Activated CD8-positive, alpha-beta memory T cell treated with anti-CD3 and anti-CD28 coated beads for 24 hours (primary cell): ENCODE data around the gene ARL4D.
"Not testable (repeated sequence)": the region's sequence is repeated elsewhere in the genome, so short reads cannot be mapped to it uniquely, and the experiment has no call there.

ENCODE experiments used
- DNase-seq: peaks from one replicate; pipeline ENCODE4 v3.0.0-alpha.2; 2020

ARL4D gene

DNA sequence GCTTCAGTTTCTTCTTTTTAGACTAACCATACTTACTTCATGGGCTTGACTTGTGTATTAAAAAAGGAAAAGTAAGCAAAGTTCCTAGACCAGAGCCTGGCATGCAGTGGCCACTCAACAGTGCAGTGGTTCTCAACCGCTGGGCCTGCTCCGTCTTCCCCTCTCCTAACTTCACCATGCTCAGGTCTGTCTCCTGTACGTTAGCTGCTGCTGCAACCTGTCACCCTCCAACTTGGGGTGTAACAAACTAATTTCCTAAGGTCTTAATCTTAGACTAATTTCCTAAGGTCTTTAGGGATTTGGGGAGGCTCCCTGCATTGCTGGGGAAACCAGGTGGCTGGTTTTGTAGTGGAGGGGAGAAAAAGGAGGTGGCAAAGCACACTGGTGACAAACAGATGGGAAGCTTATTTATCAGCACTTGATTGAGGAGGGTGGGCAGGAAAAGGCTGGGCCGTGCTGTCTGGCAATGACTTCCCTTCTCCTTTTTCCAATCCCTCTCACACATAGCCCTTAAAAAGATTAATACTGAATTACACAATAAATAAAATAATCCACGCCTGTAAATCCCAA, 2.2 kb upstream of the ARL4D start:
- no peak for DNase-seq

DNA sequence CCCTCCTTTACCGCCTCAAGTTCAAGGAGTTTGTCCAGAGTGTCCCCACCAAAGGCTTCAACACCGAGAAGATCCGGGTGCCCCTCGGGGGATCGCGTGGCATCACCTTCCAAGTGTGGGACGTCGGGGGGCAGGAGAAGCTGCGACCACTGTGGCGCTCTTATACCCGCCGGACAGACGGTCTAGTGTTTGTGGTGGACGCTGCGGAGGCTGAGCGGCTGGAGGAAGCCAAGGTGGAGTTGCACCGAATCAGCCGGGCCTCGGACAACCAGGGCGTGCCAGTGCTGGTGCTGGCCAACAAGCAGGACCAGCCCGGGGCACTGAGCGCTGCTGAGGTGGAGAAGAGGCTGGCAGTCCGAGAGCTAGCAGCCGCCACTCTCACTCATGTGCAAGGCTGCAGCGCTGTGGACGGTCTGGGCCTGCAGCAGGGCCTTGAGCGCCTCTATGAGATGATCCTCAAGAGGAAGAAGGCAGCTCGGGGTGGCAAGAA, 1.1 kb downstream of the ARL4D start:
- no peak for DNase-seq

DNA sequence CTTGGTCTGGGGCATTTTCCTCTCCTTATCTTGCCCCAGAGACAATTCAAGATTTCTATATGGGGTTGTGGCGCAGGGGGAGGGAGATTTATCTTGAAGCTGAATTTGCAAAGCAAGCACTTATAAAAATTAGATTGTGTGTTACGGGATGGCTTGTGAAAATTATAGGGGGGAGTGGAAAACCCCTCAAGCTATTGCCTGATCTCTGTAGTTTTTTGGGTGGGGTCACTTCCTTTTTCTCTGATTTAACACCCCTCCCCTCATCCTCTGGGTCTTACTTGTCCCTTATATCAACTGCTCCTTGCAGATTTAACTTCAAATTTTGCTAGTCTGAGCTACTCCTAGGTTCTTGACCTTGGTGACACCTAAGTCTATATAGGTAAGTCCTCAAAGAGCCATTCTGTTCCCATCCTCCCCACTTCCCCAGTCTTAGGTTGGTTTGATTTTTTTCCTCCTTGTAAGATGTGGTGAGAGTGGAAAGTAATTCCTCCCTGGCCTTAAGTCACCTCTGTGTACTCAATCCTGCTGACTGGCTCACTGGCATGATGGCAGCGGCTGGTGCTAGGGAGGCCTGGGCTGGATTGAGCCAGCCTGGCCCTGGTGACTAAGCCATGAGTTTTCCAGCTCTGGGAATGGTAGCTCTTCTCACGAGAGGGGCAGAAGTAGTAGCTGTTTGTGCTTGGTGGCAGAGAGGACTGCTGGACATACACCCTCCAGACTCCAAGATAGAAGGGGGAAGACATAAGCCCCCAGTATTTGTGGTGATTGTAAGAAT, 2.3 kb downstream of the ARL4D start:
- DNase-seq = no peak

DNA sequence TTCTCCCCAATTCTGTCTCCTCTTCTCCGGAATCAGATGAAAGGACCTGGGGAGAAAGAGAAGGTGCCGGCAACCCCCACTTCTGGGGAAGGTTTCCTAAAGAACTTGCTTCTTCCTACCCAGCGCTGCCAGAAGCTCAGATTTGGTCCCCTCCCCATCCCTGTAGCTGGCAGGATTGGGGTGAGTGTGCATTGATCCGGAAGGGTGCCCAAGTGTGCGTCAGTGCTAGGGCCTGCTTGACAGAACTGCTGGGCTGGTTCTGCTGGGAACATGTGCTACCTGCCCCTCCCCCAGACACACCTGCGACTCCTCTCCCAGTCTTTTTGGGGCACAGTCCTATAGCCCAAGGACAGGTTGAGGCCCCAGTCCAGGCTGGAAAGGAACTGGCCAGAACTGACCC, 3.3 kb downstream of the ARL4D start:
- DNase-seq = no peak

DNA sequence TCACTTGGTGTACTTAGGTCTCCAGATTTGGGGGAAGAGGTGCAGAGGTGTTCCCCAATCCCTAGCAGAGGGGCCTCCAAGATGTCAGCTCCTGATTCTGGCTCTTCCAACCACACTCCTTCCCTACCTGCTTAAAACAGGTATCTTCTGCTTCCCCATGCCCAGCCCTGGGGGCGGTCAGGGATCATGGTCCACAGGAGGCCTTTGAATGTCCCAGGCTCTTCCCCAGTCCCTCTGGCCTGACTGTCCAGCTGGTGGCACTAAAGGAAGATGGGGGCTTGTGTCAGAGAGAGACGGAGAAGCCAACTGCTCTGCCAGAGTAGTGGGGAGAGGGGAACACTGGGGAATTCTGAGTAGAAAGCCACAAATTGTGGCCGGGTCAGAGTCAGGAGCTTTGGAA, 3.8 kb downstream of the ARL4D start:
- DNase-seq = no peak

DNA sequence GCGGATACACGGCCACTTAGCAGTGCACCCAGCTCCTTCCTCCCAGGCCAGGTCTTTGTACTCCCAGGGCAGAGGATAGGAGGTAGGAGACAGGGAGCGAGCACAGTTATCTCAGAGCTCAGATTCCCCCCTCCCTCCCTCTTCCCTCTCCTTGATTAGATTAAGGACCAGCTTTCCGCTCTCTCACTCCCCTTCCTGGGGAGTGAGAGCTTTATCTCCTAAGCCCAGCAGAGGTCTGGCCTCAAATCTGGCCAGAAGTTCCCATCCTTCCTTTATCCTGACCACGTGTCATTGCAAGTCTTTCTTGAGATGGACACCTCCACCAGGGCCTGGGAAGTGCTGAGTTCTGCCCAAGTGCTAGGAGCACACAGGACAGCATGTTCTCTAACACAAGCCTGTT, 5.1 kb downstream of the ARL4D start:
- no peak for DNase-seq

DNA sequence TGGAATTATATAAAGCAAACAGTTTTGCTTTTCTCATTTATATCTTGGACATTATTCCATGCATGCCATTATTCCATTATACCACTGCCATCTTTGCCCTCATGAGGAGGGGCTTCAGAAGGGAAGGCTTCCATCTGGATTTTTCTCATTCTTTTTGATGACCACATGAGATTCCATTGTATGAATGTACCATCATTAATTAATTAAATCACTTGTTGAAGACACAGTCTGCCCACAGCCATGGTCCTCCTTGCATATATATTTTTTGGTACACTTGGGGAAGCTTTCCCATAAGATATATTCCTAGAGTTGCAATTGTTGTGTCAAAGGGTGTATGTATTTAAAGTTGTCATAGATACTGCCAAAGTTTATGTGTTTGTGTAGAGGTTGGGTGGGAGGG, 7.1 kb downstream of the ARL4D start:
- DNase-seq = no peak

DNA sequence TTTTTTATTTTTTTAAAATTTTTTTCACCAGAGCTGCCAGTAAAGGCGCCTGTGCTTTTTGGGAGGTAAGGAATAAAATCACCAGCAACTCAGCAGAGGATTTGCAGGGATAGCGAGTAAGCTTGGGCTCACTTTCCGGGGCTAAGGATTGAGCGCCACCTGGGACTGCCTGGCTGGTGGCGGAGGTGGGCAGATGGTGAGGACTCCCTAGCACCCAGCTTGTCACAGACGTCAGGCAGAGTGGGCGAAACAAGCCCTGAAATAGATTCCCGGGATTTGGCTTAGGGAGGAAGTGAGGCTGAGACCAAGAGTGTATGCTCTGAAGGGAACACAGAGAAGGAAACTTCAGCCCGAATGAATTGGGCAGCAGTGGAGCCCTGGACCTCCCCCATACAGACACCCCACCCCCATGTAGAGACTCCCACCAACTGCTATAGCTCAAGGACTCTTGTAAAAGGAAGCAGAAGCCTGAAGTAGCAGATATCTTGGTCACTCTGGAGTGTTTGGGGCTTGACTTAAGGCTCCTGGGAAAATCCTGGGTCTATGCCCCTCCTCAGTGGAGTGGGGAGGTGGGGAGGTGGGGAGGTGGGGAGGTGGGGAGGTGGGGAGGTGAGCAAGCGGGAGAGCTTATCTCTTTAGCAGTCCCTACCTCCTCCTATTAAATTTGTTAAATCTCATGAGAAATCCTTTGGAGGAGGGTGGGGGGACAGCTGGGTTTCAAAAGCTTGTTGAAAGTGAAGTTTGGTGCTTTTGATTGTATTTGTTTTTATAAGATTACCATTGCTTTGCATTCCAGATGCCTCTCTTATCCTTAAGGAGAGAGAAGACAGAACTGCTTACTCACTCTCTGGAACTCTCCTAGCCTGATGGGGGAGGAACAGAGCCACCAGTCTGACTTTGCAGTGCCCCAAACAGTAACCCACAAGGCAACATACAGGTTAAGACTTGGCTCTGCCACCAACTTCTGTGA, 8.2 kb downstream of the ARL4D start:
- no peak for DNase-seq

DNA sequence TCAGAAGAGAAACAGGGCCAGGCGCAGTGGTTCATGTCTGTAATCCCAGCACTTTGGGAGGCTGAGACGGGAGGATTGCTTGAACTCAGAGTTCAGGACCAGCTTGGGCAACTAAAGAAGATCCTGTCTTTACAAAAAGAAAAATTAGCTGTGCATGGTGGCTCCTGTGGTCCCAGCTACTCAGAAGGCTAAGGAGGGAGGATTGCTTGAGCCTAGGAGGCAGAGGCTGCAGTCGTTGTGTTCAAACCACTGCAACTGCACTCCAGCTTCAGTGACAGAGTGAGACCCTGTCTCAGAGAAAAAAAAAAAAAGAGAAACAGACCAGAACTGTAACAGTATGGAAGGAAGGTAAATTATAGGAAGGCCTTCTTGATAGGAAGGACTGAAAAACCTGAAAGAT, 10.3 kb downstream of the ARL4D start:
- no peak for DNase-seq

DNA sequence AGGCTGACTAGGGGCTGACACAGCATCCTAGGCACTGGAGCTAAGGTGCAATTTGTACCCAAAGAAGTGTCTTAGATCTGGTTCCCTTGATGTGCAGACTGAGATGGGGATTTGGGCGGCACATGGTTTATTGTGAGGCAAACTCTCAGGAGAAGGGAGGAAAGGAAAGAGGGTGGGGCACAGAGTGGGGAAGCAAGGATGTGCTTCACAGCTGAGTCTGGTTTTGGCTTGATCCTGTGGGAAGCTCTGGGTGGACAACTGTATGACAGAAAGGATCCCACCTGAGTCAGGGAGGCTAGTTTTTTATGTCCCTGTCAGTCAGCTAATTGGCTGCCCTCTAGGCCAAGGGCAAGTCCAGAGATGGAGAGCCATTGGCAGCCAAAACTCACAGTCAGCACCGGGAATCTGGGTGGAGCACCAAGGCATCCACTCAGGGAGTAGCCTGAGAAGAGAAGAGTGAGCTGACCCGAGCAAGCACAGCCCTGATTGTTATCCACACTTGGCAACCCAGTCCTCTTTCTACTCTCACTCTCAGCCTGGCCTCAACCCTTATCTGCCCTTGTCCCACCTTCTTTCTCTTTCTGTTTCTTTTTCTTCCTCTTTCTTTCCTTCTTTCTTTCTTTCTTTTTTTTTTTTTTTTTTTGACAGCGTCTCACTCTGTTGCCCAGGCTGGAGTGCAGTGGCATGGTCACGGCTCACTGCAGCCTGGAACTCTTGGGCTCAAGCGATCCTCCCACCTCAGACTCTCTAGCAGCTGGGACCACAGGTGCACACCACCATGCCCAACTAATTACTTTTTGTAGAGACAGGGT, 12.0 kb downstream of the ARL4D start:
- no peak for DNase-seq

DNA sequence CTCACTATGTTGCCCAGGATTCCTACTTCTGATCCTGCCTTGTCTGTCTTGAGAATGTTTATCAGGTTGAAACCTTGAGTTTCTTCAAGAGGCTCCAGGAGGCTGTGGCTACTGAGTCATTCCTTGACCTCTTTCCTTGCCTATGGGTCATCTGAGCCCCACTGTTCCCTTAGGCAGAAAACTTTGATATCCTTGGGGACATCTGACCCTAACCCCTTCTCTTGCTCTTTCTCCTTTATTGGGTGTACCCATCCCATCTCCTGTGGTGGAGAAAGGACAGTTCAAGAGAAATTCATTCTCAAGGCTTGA, 12.5 kb downstream of the ARL4D start:
- no peak for DNase-seq

DNA sequence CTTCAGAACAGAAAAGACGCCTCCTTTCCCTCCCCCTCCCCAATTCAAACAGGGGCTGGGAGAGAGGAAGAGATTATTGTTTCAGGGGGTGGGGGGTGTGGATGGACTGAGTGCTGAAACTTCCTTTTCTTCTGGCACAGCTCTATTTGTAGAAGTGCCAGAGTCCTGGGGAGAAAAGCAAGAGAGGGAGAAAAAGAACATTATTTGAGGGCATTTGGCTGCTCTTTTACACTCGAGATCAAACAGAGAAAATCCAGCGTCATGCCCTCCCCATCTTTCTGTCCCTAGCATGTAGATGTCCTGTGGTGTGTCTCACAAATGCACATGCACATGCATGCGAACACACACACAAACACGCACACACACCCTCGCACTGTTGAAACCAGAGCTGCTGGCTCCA, 13.0 kb downstream of the ARL4D start:
- DNase-seq = no peak

DNA sequence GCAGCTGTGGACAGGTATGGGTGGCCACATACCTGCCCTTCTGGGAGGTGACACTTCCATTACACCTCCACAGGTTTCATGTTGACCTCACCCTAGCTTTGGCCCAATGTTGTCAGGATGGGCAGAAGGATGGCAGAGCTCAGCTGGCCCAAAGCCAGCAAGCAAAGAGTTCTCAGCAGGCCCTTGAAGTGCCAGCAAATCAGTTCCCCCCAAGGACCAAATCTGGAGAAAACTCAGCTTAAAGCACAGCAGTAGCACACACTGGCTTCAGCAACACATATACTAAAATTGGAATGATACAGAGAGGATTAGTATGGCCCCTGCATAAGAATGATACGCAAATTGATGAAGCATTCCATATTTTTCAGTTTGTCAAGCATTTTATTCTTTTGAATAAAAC, 13.4 kb downstream of the ARL4D start:
- no peak for DNase-seq

DNA sequence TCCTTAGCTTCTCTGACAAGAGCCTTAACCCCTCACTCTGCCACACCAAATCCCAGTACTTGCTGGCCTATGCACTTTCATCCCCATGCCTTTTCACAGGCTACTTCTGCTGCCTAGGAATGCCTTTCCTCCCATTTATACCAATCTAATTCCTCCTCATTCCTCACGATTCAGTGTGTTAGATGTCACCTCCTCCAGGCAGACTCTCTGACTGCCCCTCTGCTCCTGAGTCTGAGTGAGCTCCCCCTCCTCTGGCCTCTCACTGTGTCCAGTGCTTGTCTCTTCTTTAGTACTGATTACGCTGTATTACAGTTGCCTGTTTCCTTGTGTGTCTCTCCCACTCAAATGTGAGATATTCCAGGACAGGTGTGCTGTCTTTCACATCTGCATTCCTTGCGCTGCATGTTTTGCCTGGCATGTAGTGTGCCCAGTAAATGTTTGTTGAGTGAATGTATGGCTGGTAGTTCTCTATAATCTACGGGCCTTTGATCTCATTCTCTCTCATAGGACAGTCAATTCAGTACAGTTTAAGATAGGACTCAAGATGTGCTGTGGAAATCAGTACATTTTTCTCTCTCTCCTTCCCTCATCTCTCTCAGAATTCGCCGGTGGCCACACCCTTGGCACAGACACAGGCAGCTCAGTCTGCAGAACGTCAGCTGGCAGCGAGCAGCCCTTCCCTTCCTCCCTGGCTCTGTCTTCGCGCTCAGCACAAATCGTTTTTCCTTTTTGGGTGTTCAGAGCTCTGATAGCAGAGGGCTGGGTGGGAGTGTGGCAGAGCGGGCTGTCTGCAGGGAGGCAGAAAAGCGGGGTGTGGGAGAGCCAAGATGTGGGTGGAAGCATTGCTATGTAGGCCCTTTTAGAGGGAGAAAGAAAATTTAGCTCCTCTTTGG, 18.5 kb downstream of the ARL4D start:
- no peak for DNase-seq

DNA sequence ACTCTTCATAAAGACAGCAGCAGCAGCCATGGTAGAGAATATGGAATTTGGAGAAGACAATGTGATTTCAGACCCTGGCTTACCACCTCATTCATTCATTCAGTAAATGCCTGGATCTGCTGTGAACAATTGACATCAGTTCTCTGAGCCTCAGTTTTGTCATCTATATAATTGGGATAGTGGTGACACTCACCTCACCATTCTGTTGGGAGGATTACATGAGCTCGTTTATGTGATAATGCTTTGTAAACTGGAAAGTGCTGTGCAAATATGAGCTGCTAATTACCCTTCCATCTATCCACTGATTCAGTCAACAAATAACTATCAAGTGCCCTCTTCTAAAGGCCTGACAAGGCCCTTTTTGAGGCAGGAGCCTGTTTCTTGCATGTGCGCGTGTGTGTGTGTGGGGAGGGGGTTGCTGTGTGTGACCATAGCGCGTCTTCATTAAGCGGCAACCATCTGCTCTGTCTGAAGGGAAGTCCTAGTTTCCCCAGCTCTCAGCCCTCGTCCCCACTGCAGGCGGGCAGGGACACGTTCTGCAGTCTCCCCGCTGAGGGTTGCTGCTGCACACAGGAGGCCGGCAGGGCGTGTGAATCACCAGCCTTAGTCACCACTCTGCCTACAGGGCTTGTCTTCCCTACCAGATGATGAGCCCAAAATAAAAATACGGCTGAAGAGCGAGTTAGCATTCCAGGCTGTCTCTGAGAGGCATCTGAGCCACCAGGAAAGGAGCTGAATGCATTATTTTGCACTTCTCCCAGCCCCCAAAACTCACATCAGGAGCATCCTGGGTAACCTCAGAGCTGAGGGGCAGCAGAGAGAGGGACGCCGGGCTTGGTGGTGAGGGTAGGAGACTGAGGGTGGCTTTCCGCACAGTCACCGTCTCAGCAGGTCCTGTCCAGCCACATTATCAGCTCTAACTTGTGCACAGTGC, 19.9 kb downstream of the ARL4D start:
- DNase-seq = no peak

DNA sequence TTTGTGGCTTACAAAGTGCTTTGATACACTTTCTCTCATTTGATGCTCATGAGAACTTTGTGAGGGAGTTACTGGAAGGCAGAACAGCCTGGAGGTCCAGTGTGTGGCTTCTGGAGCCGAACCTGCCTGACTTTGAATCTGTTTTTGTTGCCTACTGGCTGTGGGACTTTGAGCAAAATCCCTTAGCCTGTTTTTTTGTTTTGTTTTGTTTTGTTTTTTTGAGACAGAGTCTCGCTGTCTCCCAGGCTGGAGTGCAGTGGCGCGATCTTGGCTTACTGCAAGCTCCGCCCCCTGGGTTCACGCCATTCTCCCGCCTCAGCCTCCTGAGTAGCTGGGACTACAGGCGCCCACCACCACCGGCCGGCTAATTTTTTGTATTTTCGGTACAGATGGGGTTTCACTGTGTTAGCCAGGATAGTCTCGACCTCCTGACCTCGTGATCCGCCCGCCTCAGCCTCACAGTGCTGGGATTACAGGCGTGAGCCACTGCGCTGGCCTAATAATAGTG, 20.6 kb downstream of the ARL4D start:
- not testable (repeated sequence) for DNase-seq

DNA sequence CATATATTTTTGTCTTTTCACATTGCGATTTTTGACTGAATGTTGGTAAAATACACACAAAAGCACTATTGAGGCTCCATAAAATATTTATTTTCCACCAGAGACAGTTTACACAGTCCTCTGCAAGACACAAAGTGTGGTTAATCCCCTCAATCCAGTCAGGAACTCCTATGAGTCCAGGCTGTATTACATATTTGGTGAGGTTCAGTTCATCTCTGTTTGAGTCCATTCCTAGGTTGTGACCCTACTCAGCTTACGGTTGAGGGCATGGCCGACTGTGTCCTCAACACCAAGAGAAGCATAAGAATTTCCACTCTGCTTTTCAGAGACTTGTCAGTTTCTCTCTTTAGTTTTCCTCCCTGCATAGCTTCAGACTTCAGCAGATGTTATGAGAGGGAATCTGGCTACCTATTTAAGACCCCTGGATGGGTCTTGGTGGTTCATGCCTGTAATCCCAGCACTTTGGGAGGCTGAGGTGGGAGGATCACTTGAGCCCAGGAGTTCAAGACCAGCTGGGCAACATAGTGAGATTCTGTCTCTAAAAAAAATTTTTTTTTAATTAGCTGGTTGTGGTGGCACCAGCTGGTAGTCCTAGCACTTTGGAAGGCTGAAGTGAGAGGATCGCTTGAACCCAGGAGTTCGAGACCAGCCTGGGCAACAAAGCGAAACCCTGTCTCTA, 25.1 kb downstream of the ARL4D start:
- no peak for DNase-seq

DNA sequence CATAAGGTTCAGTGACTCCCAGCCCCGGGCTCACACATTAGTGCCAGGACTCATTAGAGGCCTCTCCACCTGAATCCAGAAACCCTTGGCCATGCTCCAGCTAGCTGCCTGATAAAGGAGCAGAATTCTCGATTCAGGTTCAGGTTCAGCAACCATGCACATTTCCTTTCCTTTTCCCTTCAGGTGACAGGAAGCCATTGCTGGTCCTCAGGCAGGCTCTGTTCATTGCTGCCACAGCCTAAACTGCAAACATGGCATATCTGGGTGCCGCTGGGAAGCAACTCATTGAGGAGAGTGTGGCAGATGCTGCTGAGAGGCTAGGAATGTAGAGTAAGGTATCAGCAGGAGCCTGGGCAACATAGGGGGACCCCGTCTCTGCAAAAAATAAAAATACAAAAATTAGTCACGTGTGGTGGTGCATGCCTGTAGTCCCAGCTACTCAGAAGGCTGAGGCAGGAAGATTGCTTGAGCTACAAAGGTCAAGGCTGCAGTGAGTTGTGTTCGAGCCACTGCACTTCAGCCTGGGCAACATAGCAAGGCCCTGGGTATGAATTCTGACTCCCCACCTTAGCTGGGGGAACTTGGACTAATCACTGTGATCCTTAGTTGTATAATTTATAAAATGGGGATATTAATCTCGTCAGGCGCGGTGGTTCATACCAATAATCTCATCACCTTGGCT, 28.7 kb downstream of the ARL4D start:
- no peak for DNase-seq

DNA sequence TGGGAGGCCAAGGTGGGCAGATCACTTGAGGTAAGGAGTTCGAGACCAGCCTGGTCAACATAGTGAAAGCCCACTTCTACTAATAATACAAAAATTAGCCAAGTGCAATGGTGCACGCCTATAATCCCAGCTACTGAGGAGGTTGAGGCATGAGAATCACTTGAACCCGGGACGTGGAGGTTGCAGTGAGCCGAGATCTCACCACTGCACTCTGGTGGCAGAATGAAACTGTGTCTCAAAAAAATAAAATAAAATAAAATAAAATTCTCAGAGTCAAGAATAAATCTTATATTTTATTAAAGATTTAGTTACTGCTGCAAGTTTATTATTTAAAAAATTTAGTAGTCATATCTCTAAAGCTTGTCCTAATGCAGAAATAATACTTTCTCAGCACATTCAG, 29.7 kb downstream of the ARL4D start:
- no peak for DNase-seq
